GM12875 (cell line): ENCODE data around the gene SNX14.
A peak's percentile ranks its signal among the peaks of the same experiment; 100 is the strongest.

Experiments used
- H3K4me3 ChIP-seq: one replicate; pipeline ENCODE4 v1.5.1; 2011; ENCODE audit warnings: low read depth, low read length, control low read depth
- CTCF ChIP-seq: IDR thresholded peaks from 2 replicates; pipeline ENCODE4 v1.5.1; 2011; ENCODE audit warnings: low read depth, mild to moderate bottlenecking, control low read depth, inconsistent platforms, low read length, moderate library complexity, borderline replicate concordance; ENCODE audit not compliant: insufficient read depth

The SNX14 gene

DNA sequence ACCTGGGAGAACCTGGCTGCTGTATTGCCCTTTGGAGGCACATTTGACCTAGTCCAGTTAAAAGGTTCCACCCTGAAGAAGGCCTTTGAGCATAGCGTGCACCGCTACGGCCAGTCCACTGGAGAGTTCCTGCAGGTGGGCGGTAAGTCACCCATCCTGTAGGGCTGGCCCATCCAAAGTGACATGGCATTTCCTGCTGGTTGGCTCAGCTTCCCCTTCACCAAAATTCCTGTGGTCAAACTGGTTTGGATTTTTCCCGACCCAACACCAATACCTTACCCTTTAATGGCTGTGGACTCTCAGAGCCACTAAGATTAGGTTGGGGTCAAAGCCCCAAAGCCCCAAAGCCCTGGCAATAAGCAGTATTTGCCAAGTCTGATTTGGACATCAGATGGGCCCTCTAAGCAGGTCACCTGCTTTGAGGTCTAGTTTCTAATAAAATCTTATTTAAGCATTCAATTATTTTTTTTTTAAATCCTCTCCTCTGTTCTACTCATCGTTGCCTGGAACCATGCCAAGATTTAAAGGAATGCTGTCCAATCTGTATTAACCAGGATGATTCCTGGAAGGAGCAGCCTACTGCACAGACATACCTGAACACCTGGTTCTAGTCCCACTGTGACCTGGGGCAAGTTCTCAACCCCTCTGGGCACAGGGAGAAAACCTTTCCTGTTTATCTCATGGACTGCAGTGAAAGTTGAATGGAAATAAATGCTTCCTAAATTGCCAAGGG is 103.0 kb downstream of the SNX14 start:
- no peak overlapping the region for H3K4me3 ChIP-seq
- no peak for TF ChIP-seq CTCF

- no peak overlapping the region for H3K4me3 ChIP-seq
- no peak for TF ChIP-seq CTCF
These were observed 108.7 kb downstream of the SNX14 start for GRCh38 chr6:85484948-85485347.

DNA sequence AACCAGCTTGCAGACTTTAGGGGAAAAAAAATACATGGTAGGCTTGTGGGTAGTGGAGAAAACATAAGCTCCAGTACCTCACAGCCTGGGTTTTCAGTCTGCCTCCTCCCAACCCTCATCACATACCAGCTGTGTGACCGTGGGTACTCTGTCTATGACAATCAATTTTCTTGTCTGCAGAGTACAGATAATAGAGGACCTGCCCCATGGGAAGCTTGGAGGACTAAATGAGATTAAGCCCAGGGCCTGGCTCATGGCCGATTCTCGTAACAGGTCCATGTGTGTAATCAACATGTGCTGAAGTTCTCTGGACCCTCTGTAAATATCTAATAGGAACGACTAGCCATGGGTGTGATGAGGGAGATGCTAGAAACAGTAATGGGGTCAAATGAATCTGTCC is 109.8 kb downstream of the SNX14 start:
- no peak for TF ChIP-seq CTCF
- H3K4me3 ChIP-seq: no peak overlapping the region

DNA sequence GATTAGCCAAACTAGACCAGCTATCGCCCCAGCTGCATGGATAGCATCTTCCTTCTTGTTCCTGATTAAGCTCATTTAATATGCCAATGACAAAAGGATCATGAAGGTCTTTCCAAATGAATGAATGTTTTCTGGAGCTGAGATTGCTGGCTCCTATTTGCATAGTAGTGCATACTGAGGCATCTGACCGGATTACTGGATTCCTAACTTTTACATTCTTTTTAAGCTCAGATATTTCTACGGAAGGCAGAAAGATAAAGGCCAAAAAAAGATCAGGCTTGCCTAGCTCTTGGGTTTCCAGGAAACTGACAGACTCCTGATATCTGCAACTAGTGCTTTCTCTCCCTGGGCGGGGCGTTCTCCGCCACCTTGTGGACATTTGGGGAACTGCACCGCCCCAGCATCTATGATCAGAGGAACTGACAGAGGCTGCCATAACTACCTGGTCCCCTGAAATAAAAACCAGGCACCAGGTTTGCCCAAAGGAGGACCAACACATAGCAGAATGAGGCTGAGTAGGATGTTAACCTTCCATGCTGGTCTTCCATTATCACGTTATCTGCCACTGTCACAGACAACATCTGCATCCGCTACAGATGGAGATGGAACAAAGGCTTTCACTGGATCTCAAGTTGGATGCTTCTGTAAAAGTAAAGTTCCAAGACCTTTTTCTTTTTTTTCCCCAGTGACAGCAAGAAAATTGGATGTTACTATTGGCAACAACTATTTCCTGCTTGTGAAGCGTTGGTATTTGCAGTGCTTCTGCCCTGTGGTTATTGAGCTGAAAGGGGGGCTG is 110.6 kb downstream of the SNX14 start:
- H3K4me3 ChIP-seq: no peak overlapping the region
- peak; percentile 92 for TF ChIP-seq CTCF

- no peak overlapping the region for H3K4me3 ChIP-seq
- TF ChIP-seq CTCF: no peak
These were observed 111.3 kb downstream of the SNX14 start for GRCh38 chr6:85482206-85482904.

DNA sequence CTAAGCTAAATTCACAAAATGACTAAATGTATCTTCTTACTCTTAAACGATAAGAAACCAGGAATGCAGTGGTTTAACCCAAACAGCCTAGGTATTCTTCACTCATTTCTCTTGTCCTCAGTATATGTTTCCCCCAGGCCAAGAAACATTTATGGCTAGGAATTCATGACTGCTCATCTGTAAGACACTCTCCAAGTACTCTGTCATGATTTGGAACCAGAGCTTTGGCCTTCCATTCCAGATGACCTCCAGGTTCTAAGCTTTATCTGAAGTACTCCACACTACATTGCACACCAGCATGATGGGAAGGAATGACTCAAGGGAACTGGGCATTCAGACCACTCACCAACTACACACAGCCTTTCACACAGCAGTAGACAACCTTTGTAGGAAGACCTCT is 114.5 kb downstream of the SNX14 start:
- no peak for TF ChIP-seq CTCF
- no peak overlapping the region for H3K4me3 ChIP-seq
